GM20000 (cell line): ENCODE data around the gene FBXW12.

ENCODE experiments used
- DNase-seq: peaks from one replicate; pipeline ENCODE4 v3.0.0; 2012; ENCODE audit warnings: low spot score
- TF ChIP-seq, protein P1 (sequence below): IDR thresholded peaks from 2 replicates; pipeline ENCODE4 v1.5.1; 2012; ENCODE audit warnings: mild to moderate bottlenecking, control low read depth; ENCODE audit errors: extremely low read depth, missing control alignments

The FBXW12 gene

DNA sequence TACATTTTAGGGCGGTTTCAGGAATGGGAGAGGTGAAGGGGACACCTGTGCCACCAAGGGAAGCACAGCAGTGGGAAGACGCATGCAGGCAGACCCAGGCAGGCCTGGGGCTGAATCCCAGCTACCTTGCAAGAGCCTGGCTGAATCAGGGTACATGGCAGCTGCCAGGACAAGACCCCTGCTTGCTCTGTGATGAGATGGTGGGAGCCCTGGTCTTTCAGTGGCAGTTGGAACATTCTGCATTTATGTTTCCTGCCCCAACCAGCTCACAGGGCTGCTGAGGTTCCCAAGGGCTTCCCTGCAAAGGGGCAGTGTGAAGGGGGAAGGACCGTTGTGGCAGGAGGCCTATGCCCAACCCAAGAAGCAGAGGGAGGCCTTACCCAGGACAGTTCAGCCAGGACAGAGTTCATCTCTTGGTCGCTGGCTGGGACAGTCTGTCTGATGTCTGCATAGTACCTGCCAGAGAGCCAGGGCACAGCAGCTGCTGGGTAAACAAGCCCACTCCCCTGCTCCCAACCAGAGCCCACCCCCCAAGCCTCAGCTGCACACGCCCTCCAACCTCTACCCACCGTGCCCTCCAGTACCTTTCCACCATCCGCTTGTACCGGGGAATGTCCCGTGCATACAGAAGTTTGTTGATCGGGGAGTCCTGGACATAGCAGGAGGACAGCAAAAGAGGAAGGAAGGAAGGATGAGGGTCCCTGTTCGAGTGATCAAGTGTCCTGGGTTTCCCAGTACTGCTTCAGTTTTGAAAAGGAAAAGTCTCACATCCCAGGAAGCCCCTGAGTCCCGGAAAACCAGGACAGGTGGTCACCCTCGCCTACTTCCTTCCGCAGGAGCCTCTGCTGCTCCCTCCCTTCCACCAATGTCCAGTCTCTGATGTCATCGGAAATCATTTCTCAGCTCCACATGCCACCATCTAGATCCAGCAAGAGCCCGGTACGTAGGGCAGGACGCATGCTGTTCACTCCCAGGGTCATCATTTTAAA is 34.7 kb downstream of the FBXW12 start:
- DNase-seq = peak; percentile 11
- TF ChIP-seq, protein P1, sequence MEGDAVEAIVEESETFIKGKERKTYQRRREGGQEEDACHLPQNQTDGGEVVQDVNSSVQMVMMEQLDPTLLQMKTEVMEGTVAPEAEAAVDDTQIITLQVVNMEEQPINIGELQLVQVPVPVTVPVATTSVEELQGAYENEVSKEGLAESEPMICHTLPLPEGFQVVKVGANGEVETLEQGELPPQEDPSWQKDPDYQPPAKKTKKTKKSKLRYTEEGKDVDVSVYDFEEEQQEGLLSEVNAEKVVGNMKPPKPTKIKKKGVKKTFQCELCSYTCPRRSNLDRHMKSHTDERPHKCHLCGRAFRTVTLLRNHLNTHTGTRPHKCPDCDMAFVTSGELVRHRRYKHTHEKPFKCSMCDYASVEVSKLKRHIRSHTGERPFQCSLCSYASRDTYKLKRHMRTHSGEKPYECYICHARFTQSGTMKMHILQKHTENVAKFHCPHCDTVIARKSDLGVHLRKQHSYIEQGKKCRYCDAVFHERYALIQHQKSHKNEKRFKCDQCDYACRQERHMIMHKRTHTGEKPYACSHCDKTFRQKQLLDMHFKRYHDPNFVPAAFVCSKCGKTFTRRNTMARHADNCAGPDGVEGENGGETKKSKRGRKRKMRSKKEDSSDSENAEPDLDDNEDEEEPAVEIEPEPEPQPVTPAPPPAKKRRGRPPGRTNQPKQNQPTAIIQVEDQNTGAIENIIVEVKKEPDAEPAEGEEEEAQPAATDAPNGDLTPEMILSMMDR = no peak

- DNase-seq = peak; percentile 9
- TF ChIP-seq, protein P1 = no peak
These were observed 35.6 kb downstream of the FBXW12 start for GRCh38 chr3:48407542-48408099.

GRCh38 chr3:48408823-48409281 is 36.8 kb downstream of the FBXW12 start:
- peak; percentile 26 for DNase-seq
- TF ChIP-seq, protein P1 = no peak

- TF ChIP-seq, protein P1 = no peak
- peak; percentile 17 for DNase-seq
These were observed 37.5 kb downstream of the FBXW12 start for GRCh38 chr3:48409291-48410201.

DNA sequence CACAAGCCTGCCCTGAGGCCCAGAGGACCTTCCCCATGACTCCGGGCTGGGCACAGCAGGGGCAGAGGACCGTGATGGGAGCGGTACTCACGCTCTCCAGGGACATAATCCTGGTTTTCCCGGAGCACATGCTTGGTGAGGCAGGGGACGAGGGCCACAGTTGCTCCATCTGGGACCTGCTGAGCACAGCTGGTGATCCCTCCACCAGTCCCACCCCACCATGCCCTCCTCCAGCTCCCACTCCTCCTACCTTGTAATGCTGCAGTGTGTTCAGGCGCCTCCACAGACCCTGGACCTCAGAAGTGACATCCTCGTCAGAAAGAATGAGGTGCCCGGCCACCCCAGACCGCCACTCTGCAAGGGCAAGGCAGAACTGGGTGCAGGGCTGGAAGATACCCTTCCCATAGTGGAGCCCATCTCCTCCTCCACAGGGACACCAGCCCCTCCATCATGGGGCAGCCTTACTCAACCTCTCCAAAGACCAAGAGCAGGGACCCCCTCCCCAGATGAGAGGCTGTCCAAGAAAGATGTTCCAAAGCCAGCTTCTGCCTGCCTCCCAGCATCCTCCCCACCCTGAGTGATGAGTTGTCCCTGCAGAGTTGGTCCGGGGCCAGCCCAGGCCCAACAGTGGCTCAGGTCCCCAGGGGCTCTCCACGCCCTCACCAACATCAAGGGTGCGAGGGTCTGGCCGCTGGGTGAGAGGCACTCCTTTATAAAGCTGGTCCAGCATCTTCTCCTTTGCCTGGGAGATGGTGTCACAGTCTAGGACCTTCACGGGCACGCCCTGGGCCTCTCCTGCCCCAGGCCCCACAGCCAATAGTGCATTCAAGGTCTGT is 38.4 kb downstream of the FBXW12 start:
- peak; percentile 17 for DNase-seq
- TF ChIP-seq, protein P1 = no peak

GRCh38 chr3:48411041-48411588 is 39.1 kb downstream of the FBXW12 start:
- TF ChIP-seq, protein P1 = no peak
- DNase-seq = peak; percentile 10
